Activated CD8-positive, alpha-beta memory T cell treated with anti-CD3 and anti-CD28 coated beads, Interleukin-2, amount 10 ng/mL, durations not matched to agents 7 days and 5 days (primary cell): ENCODE results near the gene BAIAP2. TPM values are rescaled to one million over a fixed set of nuclear protein-coding genes. Genes with fewer than 3 reads are reported as not detected.

Source experiments
- ATAC-seq: fragments of 150-1000 bp; cut with Tn5 transposase; one replicate; pipeline ENCODE4 v1.10.0; 2021; ENCODE audit warnings: moderate library complexity
- CTCF ChIA-PET: fragments of 350-600 bp; sonication (Branson Sonifier 250); formaldehyde crosslinking; loops from one replicate; lab custom pipeline; 2021; ENCODE audit warnings: antibody characterized with exemption; lab: Charles Lee
- DNase-seq: peaks from one replicate; pipeline ENCODE4 v3.0.0-alpha.2; 2020
- H3K27ac Mint-ChIP-seq: one replicate; pipeline ENCODE4 v1.8.0; 2021; ENCODE audit warnings: mild to moderate bottlenecking, mixed read lengths
- H3K27me3 Mint-ChIP-seq: one replicate; pipeline ENCODE4 v1.8.0; 2021; ENCODE audit warnings: mixed read lengths
- H3K36me3 Mint-ChIP-seq: one replicate; pipeline ENCODE4 v1.8.0; 2021; ENCODE audit warnings: mild to moderate bottlenecking, mixed read lengths
- H3K4me1 Mint-ChIP-seq: one replicate; pipeline ENCODE4 v1.8.0; 2021; ENCODE audit warnings: mixed read lengths
- H3K4me3 Mint-ChIP-seq: one replicate; pipeline ENCODE4 v1.8.0; 2021; ENCODE audit warnings: mild to moderate bottlenecking, moderate library complexity, mixed read lengths
- H3K9me3 Mint-ChIP-seq: one replicate; pipeline ENCODE4 v1.8.0; 2022; ENCODE audit warnings: low read depth, mixed read lengths
- total RNA-seq, 2 experiments: library from RNA; stranded (reverse); gene quantifications; one replicate each; pipeline ENCODE4 v1.2.3, GENCODE V29; 2021

BAIAP2 gene
- total RNA-seq, 2 experiments from 2014 or later, result 4.8 to 7.0 TPM

DNA sequence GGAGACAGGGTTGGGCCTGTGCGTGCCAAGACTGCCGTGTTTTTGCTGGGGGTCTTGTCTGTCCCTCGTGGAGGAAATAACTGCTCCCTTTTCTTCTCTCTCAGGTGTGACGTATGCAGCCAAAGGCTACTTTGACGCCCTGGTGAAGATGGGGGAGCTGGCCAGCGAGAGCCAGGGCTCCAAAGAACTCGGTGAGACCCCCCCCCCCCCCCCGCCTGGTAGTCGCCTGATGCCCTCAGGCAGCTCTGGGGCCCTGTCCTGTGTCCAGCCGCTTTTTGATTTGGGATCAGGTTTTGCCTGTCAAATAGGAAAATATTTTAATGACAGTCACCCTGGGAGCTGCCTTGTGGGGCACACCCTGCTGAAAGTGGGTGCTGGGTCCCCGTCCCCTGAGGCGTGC is 22.8 kb downstream of the BAIAP2 start:
- CTCF ChIA-PET, result no interaction called here
- Mint-ChIP-seq H3K9me3 (no peaks in the 10 kb centered on the region), H3K4me1 (no peaks in the 10 kb centered on the region), H3K27me3 (no peaks in the 10 kb centered on the region), H3K4me3 (no peak overlapping the region), H3K27ac (no peak overlapping the region), H3K36me3 (no peaks in the 10 kb centered on the region)
- DNase-seq (no peak), ATAC-seq (no peak)

DNA sequence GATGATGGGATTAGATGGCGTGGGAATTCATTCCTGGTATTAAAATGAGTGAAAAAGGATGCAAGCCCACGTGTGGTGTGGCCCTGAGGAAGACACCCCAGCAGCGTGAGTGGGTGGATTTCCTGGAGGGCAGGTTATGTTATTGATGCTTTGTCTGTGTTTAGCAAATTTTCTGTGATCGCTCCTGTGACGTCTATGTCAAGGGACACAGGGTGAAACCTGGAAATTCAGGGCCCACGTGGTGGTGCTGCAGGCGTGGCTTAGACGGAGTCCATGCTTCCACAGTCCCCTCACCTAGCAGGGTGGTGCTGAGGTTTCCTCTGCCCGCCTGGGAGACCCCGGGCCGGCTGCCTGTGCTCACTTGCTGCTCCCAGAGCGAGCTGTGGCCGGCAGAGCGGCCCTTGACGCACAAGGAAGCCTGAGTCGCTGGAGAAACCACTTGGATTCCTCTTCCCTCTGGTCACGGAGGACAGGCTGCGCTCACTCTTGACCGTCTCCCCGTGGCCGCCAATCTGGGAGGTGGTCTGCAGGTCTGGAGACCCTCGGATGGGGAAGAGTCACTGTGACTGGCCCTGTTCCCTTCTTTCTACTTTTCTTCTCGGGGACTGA is 23.4 kb downstream of the BAIAP2 start:
- Mint-ChIP-seq H3K9me3 (no peaks in the 10 kb centered on the region), H3K27ac (no peak overlapping the region), H3K36me3 (no peaks in the 10 kb centered on the region), H3K27me3 (no peaks in the 10 kb centered on the region), H3K4me1 (no peaks in the 10 kb centered on the region), H3K4me3 (no peak overlapping the region)
- CTCF ChIA-PET, result no interaction called here
- ATAC-seq, result no peak
- no peak for DNase-seq

DNA sequence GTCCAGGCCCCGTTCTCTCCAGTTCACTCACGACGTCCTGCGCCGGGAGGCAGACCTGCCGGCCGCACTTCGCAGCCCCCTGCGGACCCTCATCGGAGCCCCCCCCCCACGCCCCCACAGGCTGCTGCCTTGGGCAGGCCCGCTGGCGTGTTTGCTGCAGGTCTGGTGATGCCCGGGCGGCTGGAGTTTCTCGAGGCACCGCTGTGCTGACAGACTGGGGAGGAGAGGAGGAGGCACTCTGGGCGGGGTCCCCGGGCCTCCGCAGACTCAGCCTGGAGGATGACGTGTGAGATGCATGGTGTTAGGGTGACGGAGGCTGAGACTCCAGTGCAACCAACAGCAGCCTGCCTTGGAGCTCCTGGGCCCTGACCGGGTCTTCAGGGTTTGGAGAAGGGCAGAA is 24.1 kb downstream of the BAIAP2 start:
- no peaks in the 10 kb centered on the region for H3K9me3 Mint-ChIP-seq
- H3K4me1 Mint-ChIP-seq, result peaks cover 1% of the 10 kb centered on the region
- CTCF ChIA-PET, result no interaction called here
- ATAC-seq, result no peak
- H3K27me3 Mint-ChIP-seq, result no peaks in the 10 kb centered on the region
- H3K36me3 Mint-ChIP-seq, result no peaks in the 10 kb centered on the region
- no peak for DNase-seq
- H3K4me3 Mint-ChIP-seq, result no peak overlapping the region
- no peak overlapping the region for H3K27ac Mint-ChIP-seq

GRCh38 chr17:81060416-81060815 is 25.5 kb downstream of the BAIAP2 start:
- Mint-ChIP-seq H3K27me3 (no peaks in the 10 kb centered on the region), H3K4me1 (peaks cover 2% of the 10 kb centered on the region), H3K9me3 (no peaks in the 10 kb centered on the region), H3K27ac (no peak overlapping the region), H3K4me3 (no peak overlapping the region), H3K36me3 (no peaks in the 10 kb centered on the region)
- ATAC-seq, result no peak
- CTCF ChIA-PET, result no interaction called here
- DNase-seq, result no peak

- H3K27ac Mint-ChIP-seq, result no peak overlapping the region
- DNase-seq (no peak), ATAC-seq (no peak)
- no peak overlapping the region for H3K4me3 Mint-ChIP-seq
- no peaks in the 10 kb centered on the region for H3K27me3 Mint-ChIP-seq
- H3K36me3 Mint-ChIP-seq, result no peaks in the 10 kb centered on the region
- H3K4me1 Mint-ChIP-seq, result peaks cover 2% of the 10 kb centered on the region
- no peaks in the 10 kb centered on the region for H3K9me3 Mint-ChIP-seq
- CTCF ChIA-PET, result no interaction called here
Measured at GRCh38 chr17:81061027-81061735, 26.2 kb downstream of the BAIAP2 start.

GRCh38 chr17:81062014-81062780 is 27.2 kb downstream of the BAIAP2 start:
- H3K27me3 Mint-ChIP-seq, result no peaks in the 10 kb centered on the region
- CTCF ChIA-PET, result interaction anchor here (0.7 to 1.9 kb wide), 2 partner anchors 40 to 50 kb away, joined by 3 to 6 read pairs; no protein-coding TSS in a partner anchor

GRCh38 chr17:81063106-81064093 is 28.4 kb downstream of the BAIAP2 start:
- CTCF ChIA-PET, result interaction anchor here (1.9 kb wide), 1 partner anchor 38 kb away, joined by 6 read pairs; no protein-coding TSS in a partner anchor
- Mint-ChIP-seq H3K36me3 (no peaks in the 10 kb centered on the region), H3K4me3 (no peak overlapping the region), H3K27ac (no peak overlapping the region), H3K9me3 (no peaks in the 10 kb centered on the region), H3K27me3 (no peaks in the 10 kb centered on the region), H3K4me1 (peaks cover 2% of the 10 kb centered on the region)
- DNase-seq (no peak), ATAC-seq (no peak)

More at GRCh38 chr17:81062014-81062780, 27.2 kb downstream of the BAIAP2 start:
- Mint-ChIP-seq H3K36me3 (no peaks in the 10 kb centered on the region), H3K9me3 (no peaks in the 10 kb centered on the region), H3K4me3 (no peak overlapping the region), H3K4me1 (peaks cover 2% of the 10 kb centered on the region), H3K27ac (no peak overlapping the region)
- no peak for ATAC-seq
- DNase-seq, result no peak

- Mint-ChIP-seq H3K27me3 (no peaks in the 10 kb centered on the region), H3K4me3 (no peak overlapping the region), H3K27ac (no peak overlapping the region), H3K4me1 (peaks cover 2% of the 10 kb centered on the region), H3K9me3 (no peaks in the 10 kb centered on the region), H3K36me3 (no peaks in the 10 kb centered on the region)
- CTCF ChIA-PET, result interaction anchor here (1.2 kb wide), 1 partner anchor 41 kb away, joined by 3 read pairs; no protein-coding TSS in a partner anchor
- no peak for DNase-seq
- no peak for ATAC-seq
Measured at GRCh38 chr17:81064678-81065475, 29.9 kb downstream of the BAIAP2 start.

DNA sequence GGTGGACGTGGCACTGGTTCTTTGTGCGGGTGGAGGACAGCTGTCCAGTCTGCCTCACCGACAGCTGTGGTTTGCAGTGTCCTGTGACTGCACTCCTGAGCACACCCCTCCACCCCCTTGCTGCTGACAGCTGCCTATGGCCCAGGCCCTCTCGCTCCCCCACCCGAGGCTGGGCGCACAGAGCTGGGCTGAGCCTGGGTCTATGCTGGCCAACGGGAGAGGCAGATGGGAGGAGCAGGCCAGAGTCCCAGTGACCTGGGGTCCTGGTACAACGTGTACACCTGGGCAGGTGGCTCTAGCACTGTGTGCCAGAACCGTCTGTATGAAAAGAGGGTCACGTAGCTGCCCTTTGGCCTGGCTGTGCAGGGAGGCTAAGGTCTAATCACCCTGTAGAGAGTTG is 30.5 kb downstream of the BAIAP2 start:
- CTCF ChIA-PET, result interaction anchor here (1.2 kb wide), 1 partner anchor 42 kb away, joined by 3 read pairs; no protein-coding TSS in a partner anchor
- H3K9me3 Mint-ChIP-seq, result no peaks in the 10 kb centered on the region
- no peaks in the 10 kb centered on the region for H3K36me3 Mint-ChIP-seq
- no peak overlapping the region for H3K27ac Mint-ChIP-seq
- H3K4me1 Mint-ChIP-seq, result peaks cover 2% of the 10 kb centered on the region
- H3K27me3 Mint-ChIP-seq, result no peaks in the 10 kb centered on the region
- ATAC-seq (no peak), DNase-seq (no peak)
- no peak overlapping the region for H3K4me3 Mint-ChIP-seq

- peaks cover 2% of the 10 kb centered on the region for H3K4me1 Mint-ChIP-seq
- no peaks in the 10 kb centered on the region for H3K36me3 Mint-ChIP-seq
- H3K4me3 Mint-ChIP-seq, result no peak overlapping the region
- ATAC-seq (no peak), DNase-seq (no peak)
- no peaks in the 10 kb centered on the region for H3K9me3 Mint-ChIP-seq
- no peaks in the 10 kb centered on the region for H3K27me3 Mint-ChIP-seq
- CTCF ChIA-PET, result no interaction called here
- no peak overlapping the region for H3K27ac Mint-ChIP-seq
Measured at GRCh38 chr17:81066072-81066471, 31.1 kb downstream of the BAIAP2 start.

GRCh38 chr17:81066771-81067315 is 31.9 kb downstream of the BAIAP2 start:
- H3K27me3 Mint-ChIP-seq, result no peaks in the 10 kb centered on the region
- H3K9me3 Mint-ChIP-seq, result no peaks in the 10 kb centered on the region
- no peak overlapping the region for H3K27ac Mint-ChIP-seq
- H3K36me3 Mint-ChIP-seq, result no peaks in the 10 kb centered on the region
- ATAC-seq (no peak), DNase-seq (no peak)
- CTCF ChIA-PET, result no interaction called here
- H3K4me1 Mint-ChIP-seq, result peaks cover 2% of the 10 kb centered on the region
- H3K4me3 Mint-ChIP-seq, result no peak overlapping the region

DNA sequence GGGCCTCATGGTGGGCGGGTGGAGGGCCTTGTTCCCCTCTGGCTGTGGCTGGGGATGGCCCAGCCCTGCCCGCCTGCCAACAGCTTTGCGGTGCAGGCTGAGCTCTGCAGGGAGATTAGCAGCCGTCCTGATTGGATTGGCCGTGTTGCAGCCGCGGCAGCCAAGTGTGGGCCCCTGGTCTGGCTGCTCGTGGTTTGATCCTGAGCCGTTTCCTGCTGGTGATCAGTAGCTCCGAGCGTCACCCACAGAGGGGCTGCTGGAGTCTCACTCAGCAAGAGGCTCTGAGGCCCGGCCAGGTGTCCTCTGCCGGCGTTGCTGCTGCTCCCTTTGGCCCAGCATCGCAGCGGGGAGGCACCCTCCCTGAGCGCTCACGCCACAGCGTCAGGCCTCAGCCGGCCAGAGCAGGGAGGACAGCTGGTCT is 32.5 kb downstream of the BAIAP2 start:
- no peak overlapping the region for H3K4me3 Mint-ChIP-seq
- no peaks in the 10 kb centered on the region for H3K9me3 Mint-ChIP-seq
- CTCF ChIA-PET, result no interaction called here
- H3K27ac Mint-ChIP-seq, result no peak overlapping the region
- H3K27me3 Mint-ChIP-seq, result no peaks in the 10 kb centered on the region
- no peak for ATAC-seq
- peaks cover 2% of the 10 kb centered on the region for H3K4me1 Mint-ChIP-seq
- DNase-seq, result no peak
- no peaks in the 10 kb centered on the region for H3K36me3 Mint-ChIP-seq
